ENCODE measurements around the gene DNM3.

DNA sequence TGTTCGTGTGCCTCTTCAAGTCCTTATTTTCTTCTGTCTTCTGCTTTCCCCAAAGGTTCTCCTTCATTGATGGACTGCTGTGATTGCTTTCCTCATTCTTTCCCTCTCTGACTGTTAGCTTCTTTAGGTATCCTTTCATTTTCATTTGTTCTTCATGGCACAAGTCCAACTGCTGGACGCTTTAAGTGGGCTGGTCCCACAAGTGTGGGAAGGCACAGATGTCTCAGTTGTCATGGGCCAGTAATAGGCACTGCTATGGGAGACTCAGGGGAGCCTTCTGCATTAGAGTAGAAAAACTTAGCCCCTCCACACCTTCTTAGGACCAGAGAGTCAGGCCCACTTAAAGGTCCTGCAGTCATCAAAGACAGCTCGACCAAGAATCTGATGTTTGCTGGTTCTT, 456.8 kb downstream of the DNM3 start:
- TF ChIP-seq EZH2phosphoT487 (conservative IDR thresholded peaks at IDR 0.05; ENCODE audit: low read length), result no peak
- TF ChIP-seq, protein P1, sequence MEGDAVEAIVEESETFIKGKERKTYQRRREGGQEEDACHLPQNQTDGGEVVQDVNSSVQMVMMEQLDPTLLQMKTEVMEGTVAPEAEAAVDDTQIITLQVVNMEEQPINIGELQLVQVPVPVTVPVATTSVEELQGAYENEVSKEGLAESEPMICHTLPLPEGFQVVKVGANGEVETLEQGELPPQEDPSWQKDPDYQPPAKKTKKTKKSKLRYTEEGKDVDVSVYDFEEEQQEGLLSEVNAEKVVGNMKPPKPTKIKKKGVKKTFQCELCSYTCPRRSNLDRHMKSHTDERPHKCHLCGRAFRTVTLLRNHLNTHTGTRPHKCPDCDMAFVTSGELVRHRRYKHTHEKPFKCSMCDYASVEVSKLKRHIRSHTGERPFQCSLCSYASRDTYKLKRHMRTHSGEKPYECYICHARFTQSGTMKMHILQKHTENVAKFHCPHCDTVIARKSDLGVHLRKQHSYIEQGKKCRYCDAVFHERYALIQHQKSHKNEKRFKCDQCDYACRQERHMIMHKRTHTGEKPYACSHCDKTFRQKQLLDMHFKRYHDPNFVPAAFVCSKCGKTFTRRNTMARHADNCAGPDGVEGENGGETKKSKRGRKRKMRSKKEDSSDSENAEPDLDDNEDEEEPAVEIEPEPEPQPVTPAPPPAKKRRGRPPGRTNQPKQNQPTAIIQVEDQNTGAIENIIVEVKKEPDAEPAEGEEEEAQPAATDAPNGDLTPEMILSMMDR (IDR thresholded peaks at IDR 0.05; ENCODE audit: insufficient read depth, low read length, poor library complexity, severe bottlenecking), result no peak
